Parathyroid adenoma (tissue), 2 donors: ENCODE results near the gene RIPK4.

ENCODE experiments used
- H2AFZ ChIP-seq: fragments of 300-600 bp; sonication (generic); one replicate; pipeline ENCODE4 v1.7.0; 2017; ENCODE audit warnings: antibody characterized with exemption, mild to moderate bottlenecking
- H3K27ac ChIP-seq: fragments of 300-600 bp; sonication (generic); one replicate; pipeline ENCODE4 v1.7.0; 2017
- H3K27me3 ChIP-seq: fragments of 300-600 bp; sonication (generic); one replicate; pipeline ENCODE4 v1.7.0; 2017; ENCODE audit warnings: low read length; ENCODE audit not compliant: control insufficient read depth, insufficient read depth
- H3K36me3 ChIP-seq: fragments of 300-600 bp; sonication (generic); one replicate; pipeline ENCODE4 v1.7.0; 2017; ENCODE audit warnings: low read length; ENCODE audit not compliant: control insufficient read depth, insufficient read depth
- H3K4me1 ChIP-seq: fragments of 300-600 bp; sonication (generic); one replicate; pipeline ENCODE4 v1.7.0; 2017; ENCODE audit warnings: control low read depth
- H3K4me2 ChIP-seq: fragments of 300-600 bp; sonication (generic); one replicate; pipeline ENCODE4 v1.7.0; 2017; ENCODE audit warnings: low read length
- H3K4me3 ChIP-seq: fragments of 300-600 bp; sonication (generic); one replicate; pipeline ENCODE4 v1.7.0; 2017; ENCODE audit warnings: low read depth, low read length
- H3K79me2 ChIP-seq: fragments of 300-600 bp; sonication (generic); one replicate; pipeline ENCODE4 v1.7.0; 2017; ENCODE audit warnings: control low read depth
- H3K9ac ChIP-seq: fragments of 300-600 bp; sonication (generic); one replicate; pipeline ENCODE4 v1.7.0; 2017; ENCODE audit warnings: mild to moderate bottlenecking
- H3K9me3 ChIP-seq: fragments of 300-600 bp; sonication (generic); one replicate; pipeline ENCODE4 v1.7.0; 2017; ENCODE audit warnings: low read length; ENCODE audit not compliant: control insufficient read depth
- TF ChIP-seq, protein P1 (sequence below): fragments of 300-600 bp; sonication (generic); IDR thresholded peaks from one replicate; pipeline ENCODE4 v1.7.0; 2017; ENCODE audit warnings: antibody characterized with exemption, mild to moderate bottlenecking
- donor health status: primary hyperparathyroidism.

The RIPK4 gene

DNA sequence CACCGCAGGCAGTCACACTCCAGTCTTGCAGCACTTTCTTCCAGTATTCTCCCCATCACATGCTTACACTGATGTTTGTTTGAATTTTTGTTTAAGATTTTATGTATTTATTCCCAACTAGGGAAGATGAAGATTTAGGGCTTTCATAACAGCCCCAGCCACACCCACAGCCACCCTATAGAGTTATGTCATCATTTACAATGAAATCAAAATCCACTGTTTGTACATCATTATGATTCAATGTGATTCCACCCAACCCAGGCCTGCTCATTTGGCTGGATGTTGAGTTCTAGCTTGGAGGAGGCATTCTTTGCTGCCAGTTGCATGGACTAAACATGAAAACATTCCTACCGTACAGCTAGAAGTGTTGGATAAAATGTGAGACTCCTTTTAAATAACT lies 35.8 kb downstream of the RIPK4 start:
- Histone ChIP-seq H3K9me3 (no peaks in the 10 kb centered on the region), H3K4me2 (no peak overlapping the region), H2AFZ (no peak overlapping the region), H3K36me3 (no peaks in the 10 kb centered on the region), H3K27me3 (no peaks in the 10 kb centered on the region), H3K4me1 (no peaks in the 10 kb centered on the region), H3K4me3 (no peak overlapping the region), H3K79me2 (no peaks in the 10 kb centered on the region), H3K27ac (no peak overlapping the region), H3K9ac (no peak overlapping the region)
- TF ChIP-seq, protein P1, sequence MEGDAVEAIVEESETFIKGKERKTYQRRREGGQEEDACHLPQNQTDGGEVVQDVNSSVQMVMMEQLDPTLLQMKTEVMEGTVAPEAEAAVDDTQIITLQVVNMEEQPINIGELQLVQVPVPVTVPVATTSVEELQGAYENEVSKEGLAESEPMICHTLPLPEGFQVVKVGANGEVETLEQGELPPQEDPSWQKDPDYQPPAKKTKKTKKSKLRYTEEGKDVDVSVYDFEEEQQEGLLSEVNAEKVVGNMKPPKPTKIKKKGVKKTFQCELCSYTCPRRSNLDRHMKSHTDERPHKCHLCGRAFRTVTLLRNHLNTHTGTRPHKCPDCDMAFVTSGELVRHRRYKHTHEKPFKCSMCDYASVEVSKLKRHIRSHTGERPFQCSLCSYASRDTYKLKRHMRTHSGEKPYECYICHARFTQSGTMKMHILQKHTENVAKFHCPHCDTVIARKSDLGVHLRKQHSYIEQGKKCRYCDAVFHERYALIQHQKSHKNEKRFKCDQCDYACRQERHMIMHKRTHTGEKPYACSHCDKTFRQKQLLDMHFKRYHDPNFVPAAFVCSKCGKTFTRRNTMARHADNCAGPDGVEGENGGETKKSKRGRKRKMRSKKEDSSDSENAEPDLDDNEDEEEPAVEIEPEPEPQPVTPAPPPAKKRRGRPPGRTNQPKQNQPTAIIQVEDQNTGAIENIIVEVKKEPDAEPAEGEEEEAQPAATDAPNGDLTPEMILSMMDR = no peak

DNA sequence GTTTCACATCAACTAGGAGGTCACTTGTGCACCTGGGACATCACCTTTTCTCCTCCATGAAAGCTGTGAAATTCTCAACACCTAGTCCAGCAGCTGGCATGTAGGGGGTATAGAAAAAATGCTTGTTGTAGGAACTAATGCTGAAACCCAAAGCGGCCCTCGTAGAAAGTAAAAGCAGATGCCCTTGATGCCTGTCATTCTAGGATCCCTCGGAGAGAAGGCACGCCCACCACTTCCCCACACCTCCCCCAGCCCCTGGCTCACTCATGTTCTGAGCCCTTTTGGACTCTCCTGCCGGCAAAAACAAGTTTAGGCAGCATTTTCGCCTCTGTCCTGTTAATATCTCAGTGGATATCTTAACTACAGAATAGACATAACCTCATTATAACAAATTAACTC lies 36.5 kb downstream of the RIPK4 start:
- Histone ChIP-seq H2AFZ (no peak overlapping the region), H3K9me3 (no peaks in the 10 kb centered on the region), H3K4me2 (no peak overlapping the region), H3K27me3 (no peaks in the 10 kb centered on the region), H3K79me2 (no peaks in the 10 kb centered on the region), H3K4me1 (no peaks in the 10 kb centered on the region), H3K27ac (no peak overlapping the region), H3K36me3 (no peaks in the 10 kb centered on the region), H3K4me3 (no peak overlapping the region), H3K9ac (no peak overlapping the region)
- TF ChIP-seq, protein P1 = no peak

DNA sequence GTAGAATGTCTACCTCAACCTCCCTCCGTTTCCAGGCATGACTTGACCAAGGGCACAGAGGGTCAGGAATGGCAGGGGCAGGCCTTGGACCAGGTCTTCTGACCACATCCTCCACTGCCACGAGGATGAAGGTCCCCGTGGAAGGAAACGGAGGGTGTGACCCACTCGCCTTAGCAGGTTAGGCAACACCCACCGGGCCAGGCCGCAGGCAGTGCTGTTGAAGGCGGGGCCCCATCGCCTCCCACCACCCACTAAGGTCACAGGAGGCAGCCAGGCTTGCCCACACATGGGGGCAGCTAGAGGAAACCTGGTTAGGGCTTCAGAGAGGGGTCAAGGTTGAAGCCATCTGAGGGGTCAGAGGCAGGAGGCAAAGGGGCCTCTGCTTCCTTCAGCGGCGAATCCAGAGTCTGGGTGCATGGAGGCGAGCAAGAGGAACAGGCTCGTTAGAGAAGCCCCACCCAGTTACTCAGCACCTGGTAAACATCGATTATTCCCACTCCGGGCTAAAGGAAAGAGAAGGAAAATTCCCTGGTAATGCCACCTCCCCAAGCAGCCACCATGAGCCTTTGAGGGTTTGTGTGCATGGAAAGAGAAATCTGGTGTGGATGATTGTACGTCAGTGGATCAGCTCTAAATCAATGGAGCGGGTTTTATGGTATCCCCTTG lies 37.0 kb downstream of the RIPK4 start:
- TF ChIP-seq, protein P1 = no peak
- no peak overlapping the region for H3K27ac ChIP-seq
- no peaks in the 10 kb centered on the region for H3K4me1 ChIP-seq

DNA sequence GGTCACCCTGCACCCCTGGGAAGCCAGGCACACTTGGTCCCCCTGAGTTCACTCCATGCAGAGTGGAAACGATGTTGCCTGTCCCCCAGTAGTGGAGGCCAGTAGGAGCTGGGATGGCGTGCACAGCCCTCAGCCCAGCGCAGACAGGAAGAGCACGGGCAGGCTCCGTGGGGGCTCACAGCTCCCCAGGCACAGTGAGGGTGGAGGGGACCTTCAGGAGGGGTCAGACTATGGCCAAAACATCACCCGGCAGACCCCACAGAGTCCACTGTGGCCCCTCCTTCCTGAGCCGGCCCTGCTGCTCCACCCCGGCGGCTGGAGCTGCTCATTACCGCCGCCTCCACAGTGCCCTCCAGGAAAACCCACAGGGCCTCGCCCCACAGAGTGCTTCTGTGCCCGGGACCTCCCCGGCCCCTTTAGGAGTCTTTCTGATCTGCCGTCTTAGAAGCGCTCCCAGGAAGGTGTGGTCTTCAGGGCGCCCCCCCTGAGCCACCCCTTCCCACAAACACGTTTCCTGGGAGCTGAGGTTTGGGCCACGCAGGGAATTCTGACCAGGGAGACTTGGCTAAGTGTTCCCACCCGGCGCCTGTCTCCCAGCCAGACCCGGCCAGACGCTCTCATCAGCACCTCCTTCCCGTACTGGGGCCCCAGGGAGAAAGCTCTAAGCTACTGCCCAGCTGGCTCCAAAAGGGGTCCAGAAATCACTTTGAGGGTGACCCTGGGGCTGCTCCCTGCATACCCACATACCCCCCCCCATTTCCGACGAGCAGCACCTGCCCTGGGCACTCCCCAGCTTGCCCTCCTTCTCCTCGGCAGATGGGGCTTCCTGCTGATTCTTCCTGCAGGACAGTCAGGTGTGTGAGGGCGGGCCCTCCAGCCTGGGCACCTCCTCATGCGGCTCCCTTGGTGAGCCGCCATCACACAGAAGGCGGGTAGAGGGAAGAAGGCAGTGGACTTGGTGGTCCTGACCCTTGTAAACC lies 38.8 kb downstream of the RIPK4 start:
- Histone ChIP-seq H3K27ac (no peak overlapping the region), H3K27me3 (no peaks in the 10 kb centered on the region), H3K36me3 (no peaks in the 10 kb centered on the region), H3K4me3 (no peak overlapping the region), H2AFZ (no peak overlapping the region), H3K4me1 (no peaks in the 10 kb centered on the region), H3K9me3 (no peaks in the 10 kb centered on the region), H3K4me2 (no peak overlapping the region), H3K9ac (no peak overlapping the region), H3K79me2 (no peaks in the 10 kb centered on the region)
- TF ChIP-seq, protein P1 = no peak

More for the DNA sequence above, 37.0 kb downstream of the RIPK4 start:
- H3K9me3 ChIP-seq = no peaks in the 10 kb centered on the region
- H2AFZ ChIP-seq = no peak overlapping the region
- H3K36me3 ChIP-seq = no peaks in the 10 kb centered on the region
- no peaks in the 10 kb centered on the region for H3K79me2 ChIP-seq
- no peak overlapping the region for H3K4me2 ChIP-seq
- H3K27me3 ChIP-seq = no peaks in the 10 kb centered on the region
- no peak overlapping the region for H3K9ac ChIP-seq
- H3K4me3 ChIP-seq = no peak overlapping the region
